Prostate gland (tissue), 2 donors: ENCODE measurements around the gene CIB1.

Source experiments
- CTCF ChIP-seq, 4 experiments: fragments of 200-600 bp in 2 of 4; fragments of 450-650 bp in 2 of 4; sonication (generic) in 2 of 4; IDR thresholded peaks; 1 replicate in 3 of 4; 2 replicates in 1 of 4; pipeline ENCODE4 v1.5.1; 2016 to 2019; ENCODE audit warnings: antibody characterized with exemption in 4 of 4, mild to moderate bottlenecking in 2 of 4, moderate library complexity in 2 of 4
- POLR2A ChIP-seq: fragments of 450-650 bp; IDR thresholded peaks from one replicate; pipeline ENCODE4 v1.6.1; 2016; ENCODE audit warnings: antibody characterized with exemption, mild to moderate bottlenecking
- POLR2AphosphoS5 ChIP-seq: sonication (generic); formaldehyde crosslinking; IDR thresholded peaks from one replicate; pipeline ENCODE4 v1.6.1; 2017; ENCODE audit warnings: antibody characterized with exemption

- TF ChIP-seq CTCF (IDR thresholded peaks at IDR 0.05) = no peak
- TF ChIP-seq POLR2AphosphoS5 = no peak
- no peak for TF ChIP-seq POLR2A
Observed at GRCh38 chr15:90264671-90265070, 30.9 kb upstream of the CIB1 start.
